ENCODE data around the gene DOCK4. TPM values are rescaled to one million over a fixed set of nuclear protein-coding genes. Genes with fewer than 3 reads are reported as not detected.

DOCK4 gene
- total RNA-seq, 1 experiment from 2014 or later = 4.9 TPM

DNA sequence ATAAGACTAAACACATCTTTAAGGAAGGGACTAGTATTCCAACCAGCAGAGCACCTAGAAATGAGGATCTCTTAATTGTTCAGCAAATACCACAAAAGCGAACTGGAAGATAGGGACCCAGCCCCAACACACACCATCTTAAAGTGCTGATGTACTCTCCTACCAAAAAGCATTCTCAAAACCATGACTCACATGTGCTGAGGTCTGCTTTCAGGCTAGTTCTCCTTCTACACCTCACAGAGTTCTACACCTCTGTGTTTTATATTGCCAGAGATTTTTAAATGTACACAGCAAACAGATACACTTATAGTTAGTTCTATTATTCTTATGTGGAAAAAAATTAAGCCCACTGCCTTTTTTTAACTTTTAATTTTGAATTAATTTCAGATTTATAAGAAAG is 191.9 kb downstream of the DOCK4 start:
- Histone ChIP-seq H3K4me1 (ENCODE audit: insufficient read depth, low read length) (0 out of 2 replicates have a peak, but pooled peaks cover 2% of the 10 kb centered on the region), H4K5ac (ENCODE audit: insufficient read length, low read depth, low read length) (no peak overlapping the region), H3K9ac (ENCODE audit: extremely low read depth, insufficient read length, low read length) (no peak overlapping the region), H2AFZ (ENCODE audit: low read length) (no peak overlapping the region), H4K8ac (replicated peaks; ENCODE audit: insufficient read length, low read depth, low read length) (no peak overlapping the region), H2BK12ac (ENCODE audit: insufficient read length, low read depth, low read length) (no peak overlapping the region), H2BK20ac (ENCODE audit: low read depth, low read length, poor library complexity, severe bottlenecking) (no peak overlapping the region), H2AK5ac (ENCODE audit: insufficient read length, low read length) (no peak overlapping the region), H3K4ac (ENCODE audit: low read depth, low read length) (no peak overlapping the region), H3K56ac (ENCODE audit: insufficient read length, low read depth, low read length) (no peak overlapping the region), H3K23ac (ENCODE audit: insufficient read length, low read depth, low read length) (no peak overlapping the region), H3K79me2 (ENCODE audit: insufficient read depth, low read length) (no peaks in the 10 kb centered on the region; the same call in 1 of the 2 replicates), H3K9me3 (ENCODE audit: control insufficient read depth, low read depth, low read length) (no peaks in the 10 kb centered on the region), H2BK5ac (ENCODE audit: insufficient read length, low read length) (no peak overlapping the region), H4K20me1 (ENCODE audit: control insufficient read depth, insufficient read depth, insufficient read length) (no peaks in the 10 kb centered on the region), H3K23me2 (ENCODE audit: insufficient read length, low read depth, low read length, poor library complexity, severe bottlenecking) (no peaks in the 10 kb centered on the region), H2BK120ac (ENCODE audit: low read depth, low read length, poor library complexity, severe bottlenecking) (no peak overlapping the region), H3K27ac (ENCODE audit: insufficient read length, low read depth, low read length) (no peak overlapping the region), H3K18ac (ENCODE audit: insufficient read length, low read depth, low read length) (no peak overlapping the region), H3K27me3 (ENCODE audit: insufficient read depth, low read length) (no peaks in the 10 kb centered on the region), H3K79me1 (ENCODE audit: insufficient read depth, low read depth, low read length, poor library complexity, severe bottlenecking) (no peaks in the 10 kb centered on the region), H3T11ph (ENCODE audit: low read length) (no peak overlapping the region), H3K4me2 (ENCODE audit: insufficient read depth, insufficient read length, low read length) (no peak overlapping the region), H4K91ac (ENCODE audit: insufficient read length, low read depth, low read length) (no peak overlapping the region), H3K14ac (ENCODE audit: insufficient read depth, low read length) (no peak overlapping the region), H2BK15ac (ENCODE audit: low read depth, low read length) (no peak overlapping the region)
- no peaks in the 10 kb centered on the region for H3K4me1 Mint-ChIP-seq
- DNase-seq = no peak
- no peak overlapping the region for H3K4me3 Mint-ChIP-seq
- H3K36me3 Mint-ChIP-seq (ENCODE audit: insufficient read depth in 1 of 3, low read depth in 3 of 3) = peaks cover 0 to 2% (median 0%) of the 10 kb centered on the region in 3 experiments; a peak in 1 of 7 replicates
- TF ChIP-seq, protein P1, sequence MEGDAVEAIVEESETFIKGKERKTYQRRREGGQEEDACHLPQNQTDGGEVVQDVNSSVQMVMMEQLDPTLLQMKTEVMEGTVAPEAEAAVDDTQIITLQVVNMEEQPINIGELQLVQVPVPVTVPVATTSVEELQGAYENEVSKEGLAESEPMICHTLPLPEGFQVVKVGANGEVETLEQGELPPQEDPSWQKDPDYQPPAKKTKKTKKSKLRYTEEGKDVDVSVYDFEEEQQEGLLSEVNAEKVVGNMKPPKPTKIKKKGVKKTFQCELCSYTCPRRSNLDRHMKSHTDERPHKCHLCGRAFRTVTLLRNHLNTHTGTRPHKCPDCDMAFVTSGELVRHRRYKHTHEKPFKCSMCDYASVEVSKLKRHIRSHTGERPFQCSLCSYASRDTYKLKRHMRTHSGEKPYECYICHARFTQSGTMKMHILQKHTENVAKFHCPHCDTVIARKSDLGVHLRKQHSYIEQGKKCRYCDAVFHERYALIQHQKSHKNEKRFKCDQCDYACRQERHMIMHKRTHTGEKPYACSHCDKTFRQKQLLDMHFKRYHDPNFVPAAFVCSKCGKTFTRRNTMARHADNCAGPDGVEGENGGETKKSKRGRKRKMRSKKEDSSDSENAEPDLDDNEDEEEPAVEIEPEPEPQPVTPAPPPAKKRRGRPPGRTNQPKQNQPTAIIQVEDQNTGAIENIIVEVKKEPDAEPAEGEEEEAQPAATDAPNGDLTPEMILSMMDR (conservative IDR thresholded peaks at IDR 0.05) = no peak
- H3K9me3 Mint-ChIP-seq = no peaks in the 10 kb centered on the region
- H3K27me3 Mint-ChIP-seq (ENCODE audit: low read depth) = no peaks in the 10 kb centered on the region
- no CpG with 5 or more reads among the region's 1 CpG for WGBS (ENCODE audit: extremely low coverage, insufficient read length, low lambda C conversion rate)
- H3K27ac Mint-ChIP-seq = no peak overlapping the region
